OCI-LY3 (cell line): ENCODE results near the gene ZFPL1.

Source experiments
- H2AFZ ChIP-seq: fragments of 200-600, 300-600 bp; shearing (Covaris generic); 2 replicates; pipeline ENCODE4 v1.6.0; 2014; ENCODE audit warnings: antibody characterized with exemption, low read depth, low read length
- H3K27ac ChIP-seq: fragments of 200-600, 300-600 bp; sonication (generic); 2 replicates; pipeline ENCODE4 v1.5.1; 2014; ENCODE audit warnings: mild to moderate bottlenecking, low read length, moderate library complexity, mixed read lengths
- H3K27me3 ChIP-seq: fragments of 200-600, 300-600 bp; sonication (generic); 2 replicates; pipeline ENCODE4 v1.6.1; 2014; ENCODE audit warnings: low read depth, low read length, mixed read lengths
- H3K36me3 ChIP-seq: fragments of 200-600, 300-600 bp; sonication (generic); replicated peaks from 2 replicates; pipeline ENCODE3; 2014; ENCODE audit warnings: low read depth, low read length, mixed read lengths
- H3K4me1 ChIP-seq: fragments of 300-600, 200-600 bp; sonication (generic); 2 replicates; pipeline ENCODE4 v1.6.1; 2014; ENCODE audit warnings: low read length, mixed read lengths
- H3K4me2 ChIP-seq: fragments of 200-600, 300-600 bp; sonication (generic); 2 replicates; pipeline ENCODE4 v1.6.1; 2014; ENCODE audit warnings: low read length, mixed read lengths
- H3K4me3 ChIP-seq: fragments of 300-600, 200-600 bp; sonication (generic); 2 replicates; pipeline ENCODE4 v1.5.1; 2014; ENCODE audit warnings: antibody characterized with exemption, mild to moderate bottlenecking, low read length, moderate library complexity
- H3K79me2 ChIP-seq: fragments of 300-600, 200-600 bp; shearing (Covaris generic); 2 replicates; pipeline ENCODE4 v1.6.1; 2014; ENCODE audit warnings: mild to moderate bottlenecking, low read length, mixed read lengths
- H3K9ac ChIP-seq: fragments of 300-600, 200-600 bp; shearing (Covaris generic); 2 replicates; pipeline ENCODE4 v1.6.0; 2014; ENCODE audit warnings: mild to moderate bottlenecking, low read length, moderate library complexity
- H3K9me3 ChIP-seq: fragments of 200-600, 300-600 bp; shearing (Covaris generic); 2 replicates; pipeline ENCODE4 v1.6.1; 2014; ENCODE audit warnings: low read length, mixed read lengths; ENCODE audit not compliant: insufficient read depth
- H4K20me1 ChIP-seq: fragments of 200-600, 300-600 bp; sonication (generic); 2 replicates; pipeline ENCODE4 v1.6.1; 2016; ENCODE audit warnings: low read length, mixed read lengths; ENCODE audit not compliant: insufficient read depth
- EZH2phosphoT487 ChIP-seq: fragments of 200-600 bp; shearing (Covaris generic); IDR thresholded peaks from 2 replicates; pipeline ENCODE4 v1.6.1; 2018; ENCODE audit warnings: antibody characterized with exemption, mixed run types, low read depth
- TF ChIP-seq, protein P1 (sequence below): fragments of 200-600, 300-600 bp; sonication (generic); IDR thresholded peaks from 2 replicates; pipeline ENCODE4 v1.5.1; 2014; ENCODE audit warnings: antibody characterized with exemption, low read length, low read depth

Gene ZFPL1

DNA sequence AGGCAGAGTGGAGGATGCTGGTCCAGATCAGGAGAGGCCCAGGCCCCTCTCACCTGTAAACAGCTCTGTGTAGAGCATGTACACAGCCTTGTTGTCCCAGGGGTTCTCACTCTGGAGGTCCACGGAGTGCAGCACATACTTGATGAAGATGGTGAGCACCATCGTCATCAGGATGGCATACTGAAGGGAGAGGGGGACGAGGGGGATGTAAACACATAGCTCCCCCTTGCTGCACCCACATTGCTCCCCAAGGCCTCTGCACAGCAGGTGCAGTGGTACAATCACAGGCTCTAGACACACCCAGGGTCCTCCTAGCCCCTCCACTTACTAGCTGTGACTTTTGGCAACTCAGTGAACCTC is 47.4 kb downstream of the ZFPL1 start:
- peaks cover 47% of the 10 kb centered on the region for H3K79me2 ChIP-seq
- peak overlapping the region; percentile 99 for H3K9ac ChIP-seq
- no peaks in the 10 kb centered on the region for H4K20me1 ChIP-seq
- no peak for TF ChIP-seq EZH2phosphoT487
- TF ChIP-seq, protein P1, sequence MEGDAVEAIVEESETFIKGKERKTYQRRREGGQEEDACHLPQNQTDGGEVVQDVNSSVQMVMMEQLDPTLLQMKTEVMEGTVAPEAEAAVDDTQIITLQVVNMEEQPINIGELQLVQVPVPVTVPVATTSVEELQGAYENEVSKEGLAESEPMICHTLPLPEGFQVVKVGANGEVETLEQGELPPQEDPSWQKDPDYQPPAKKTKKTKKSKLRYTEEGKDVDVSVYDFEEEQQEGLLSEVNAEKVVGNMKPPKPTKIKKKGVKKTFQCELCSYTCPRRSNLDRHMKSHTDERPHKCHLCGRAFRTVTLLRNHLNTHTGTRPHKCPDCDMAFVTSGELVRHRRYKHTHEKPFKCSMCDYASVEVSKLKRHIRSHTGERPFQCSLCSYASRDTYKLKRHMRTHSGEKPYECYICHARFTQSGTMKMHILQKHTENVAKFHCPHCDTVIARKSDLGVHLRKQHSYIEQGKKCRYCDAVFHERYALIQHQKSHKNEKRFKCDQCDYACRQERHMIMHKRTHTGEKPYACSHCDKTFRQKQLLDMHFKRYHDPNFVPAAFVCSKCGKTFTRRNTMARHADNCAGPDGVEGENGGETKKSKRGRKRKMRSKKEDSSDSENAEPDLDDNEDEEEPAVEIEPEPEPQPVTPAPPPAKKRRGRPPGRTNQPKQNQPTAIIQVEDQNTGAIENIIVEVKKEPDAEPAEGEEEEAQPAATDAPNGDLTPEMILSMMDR, result no peak
- no peaks in the 10 kb centered on the region for H3K9me3 ChIP-seq
- H3K4me1 ChIP-seq, result peaks cover 36% of the 10 kb centered on the region
- H3K36me3 ChIP-seq, result peaks cover 59% of the 10 kb centered on the region
- H2AFZ ChIP-seq, result no peak overlapping the region
- H3K4me3 ChIP-seq, result peak overlapping the region; percentile 93
- H3K27me3 ChIP-seq, result no peaks in the 10 kb centered on the region
- H3K27ac ChIP-seq, result peak overlapping the region; percentile 99
- H3K4me2 ChIP-seq, result peak overlapping the region; percentile 100

DNA sequence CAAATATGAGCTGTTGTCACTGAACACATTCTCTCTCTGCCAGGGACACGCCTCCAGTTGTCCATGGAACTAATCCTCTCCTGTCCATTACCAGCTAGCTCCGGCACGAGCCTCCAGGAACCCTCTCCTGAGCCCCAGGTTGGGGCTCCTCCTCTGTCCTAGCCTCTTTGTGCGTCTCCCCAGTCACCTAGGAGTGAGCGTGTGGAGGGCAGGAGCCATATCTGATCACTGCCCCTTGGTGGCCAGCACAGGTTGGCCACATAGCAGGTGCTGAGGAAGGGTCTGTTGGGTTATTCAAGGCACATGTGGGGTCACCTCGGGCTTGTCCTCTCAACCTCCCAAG is 47.8 kb downstream of the ZFPL1 start:
- no peak for TF ChIP-seq EZH2phosphoT487
- TF ChIP-seq, protein P1, result no peak
- H4K20me1 ChIP-seq, result no peaks in the 10 kb centered on the region
- peaks cover 47% of the 10 kb centered on the region for H3K79me2 ChIP-seq
- peak overlapping the region; percentile 99 for H3K27ac ChIP-seq
- no peaks in the 10 kb centered on the region for H3K27me3 ChIP-seq
- H3K4me3 ChIP-seq, result peak overlapping the region; percentile 93
- H3K4me2 ChIP-seq, result peak overlapping the region; percentile 100
- peaks cover 36% of the 10 kb centered on the region for H3K4me1 ChIP-seq
- H3K9ac ChIP-seq, result peak overlapping the region; percentile 99
- H3K9me3 ChIP-seq, result no peaks in the 10 kb centered on the region
- H3K36me3 ChIP-seq, result peaks cover 54% of the 10 kb centered on the region
- H2AFZ ChIP-seq, result no peak overlapping the region

DNA sequence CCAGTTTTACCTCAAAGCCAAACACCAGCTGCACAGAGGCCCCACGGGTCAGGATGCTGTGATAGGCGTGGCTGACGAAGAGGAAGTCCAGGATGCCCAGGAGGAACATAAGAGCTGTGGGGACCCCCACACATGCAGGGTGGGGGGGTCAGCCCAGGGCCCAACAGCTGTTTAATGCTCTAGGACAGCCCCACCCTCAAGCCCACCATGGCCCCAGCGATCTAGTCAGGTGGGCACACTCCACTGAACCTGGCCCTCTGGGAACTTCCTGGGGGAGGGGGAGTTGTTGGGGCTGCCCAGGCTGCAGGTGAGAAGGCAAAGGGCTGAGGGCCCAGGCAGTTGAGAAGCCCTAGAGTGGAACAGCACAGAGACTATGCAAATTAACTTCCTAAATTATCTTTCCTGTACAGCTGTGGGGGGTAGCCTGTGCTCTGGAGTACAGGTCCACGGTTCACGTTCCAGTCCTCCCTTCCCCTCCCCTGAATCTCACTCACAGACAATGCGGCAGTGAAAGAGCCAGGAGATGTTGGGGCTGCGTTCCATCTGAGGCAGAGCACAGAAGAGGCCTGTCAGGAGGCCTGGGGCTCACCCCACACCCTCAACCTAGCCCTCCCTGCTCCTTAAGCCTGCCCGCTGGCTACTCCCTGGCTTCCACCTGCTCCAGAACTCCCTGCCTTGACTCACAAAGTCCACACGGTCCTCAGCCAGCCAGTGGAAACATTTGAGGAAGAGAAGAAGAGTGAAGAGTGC is 48.4 kb downstream of the ZFPL1 start:
- no peaks in the 10 kb centered on the region for H3K27me3 ChIP-seq
- H3K4me1 ChIP-seq, result peaks cover 36% of the 10 kb centered on the region
- peak overlapping the region; percentile 100 for H3K4me2 ChIP-seq
- H3K27ac ChIP-seq, result peak overlapping the region; percentile 99
- H3K36me3 ChIP-seq, result peaks cover 51% of the 10 kb centered on the region
- H4K20me1 ChIP-seq, result no peaks in the 10 kb centered on the region
- H2AFZ ChIP-seq, result no peak overlapping the region
- H3K9ac ChIP-seq, result peak overlapping the region; percentile 99
- H3K4me3 ChIP-seq, result peak overlapping the region; percentile 93
- no peak for TF ChIP-seq EZH2phosphoT487
- TF ChIP-seq, protein P1, result no peak
- no peaks in the 10 kb centered on the region for H3K9me3 ChIP-seq
- peaks cover 47% of the 10 kb centered on the region for H3K79me2 ChIP-seq

DNA sequence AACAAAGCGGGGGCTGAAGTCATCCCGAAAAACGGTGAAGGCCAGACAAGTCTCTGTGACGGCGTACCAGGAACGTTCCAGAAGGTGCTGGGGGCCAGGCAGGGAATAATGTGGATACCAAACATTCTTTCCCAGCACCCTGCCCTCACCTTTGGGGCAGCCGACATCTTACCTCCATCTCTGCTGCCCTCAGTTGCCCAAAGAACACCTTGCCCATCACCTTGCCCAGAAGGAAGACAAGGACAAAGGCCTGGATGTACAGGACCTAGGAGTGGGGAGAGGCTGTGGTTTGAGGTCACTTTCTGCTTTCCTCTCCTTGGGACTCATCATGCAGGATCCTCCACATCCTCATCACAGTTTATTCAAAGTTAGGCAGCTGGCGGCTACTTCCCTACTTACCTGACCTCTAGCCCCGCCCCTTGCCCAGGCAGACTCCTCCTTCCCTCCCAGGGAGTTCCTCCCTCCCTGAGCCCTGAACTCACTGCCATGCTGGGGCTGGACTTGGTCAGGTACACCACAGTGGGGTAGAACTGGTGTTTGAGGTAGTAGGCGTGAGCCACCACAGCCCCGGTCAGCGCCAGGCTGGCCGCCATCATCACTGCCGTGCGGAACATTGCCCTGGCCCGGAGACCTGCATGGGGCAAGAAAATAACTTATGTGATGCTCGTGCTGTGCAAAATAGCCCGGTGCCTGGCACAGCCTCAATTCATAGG is 49.1 kb downstream of the ZFPL1 start:
- Histone ChIP-seq H3K36me3 (peaks cover 44% of the 10 kb centered on the region), H3K27me3 (no peaks in the 10 kb centered on the region), H3K9me3 (no peaks in the 10 kb centered on the region), H3K4me1 (peaks cover 36% of the 10 kb centered on the region), H3K9ac (peak overlapping the region; percentile 99), H3K4me2 (peak overlapping the region; percentile 100), H2AFZ (no peak overlapping the region), H3K79me2 (peaks cover 47% of the 10 kb centered on the region), H3K27ac (peak overlapping the region; percentile 99), H3K4me3 (peak overlapping the region; percentile 93), H4K20me1 (no peaks in the 10 kb centered on the region)
- TF ChIP-seq, protein P1, result no peak
- no peak for TF ChIP-seq EZH2phosphoT487
